GM19239 (cell line): Measurements from ENCODE around the gene ETV5.

Experiments
- DNase-seq: peaks from one replicate; pipeline ENCODE4 v3.0.0; 2011; ENCODE audit warnings: low spot score; ENCODE audit not compliant: insufficient read length
- FAIRE-seq: peaks from 2 replicates; lab custom pipeline; 2011; peaks lifted over from hg19 to GRCh38; lab: Jason Lieb, UNC

The ETV5 gene

GRCh38 chr3:185997130-185997529 is 111.8 kb downstream of the ETV5 start:
- FAIRE-seq: no peak
- no peak for DNase-seq
